NOMO-1 treated with DMSO at 0.1 percent for 48 hours (cell line): ENCODE results near the gene RFFL.
A peak's percentile ranks its signal among the peaks of the same experiment; 100 is the strongest.
"Not testable (repeated sequence)": the region's sequence is repeated elsewhere in the genome, so short reads cannot be mapped to it uniquely, and the experiment has no call there.

Source experiments
- DNase-seq: peaks from one replicate; lab custom pipeline; 2025; ENCODE audit not compliant: unreplicated experiment; lab: John Stamatoyannopoulos, UW

RFFL gene

DNA sequence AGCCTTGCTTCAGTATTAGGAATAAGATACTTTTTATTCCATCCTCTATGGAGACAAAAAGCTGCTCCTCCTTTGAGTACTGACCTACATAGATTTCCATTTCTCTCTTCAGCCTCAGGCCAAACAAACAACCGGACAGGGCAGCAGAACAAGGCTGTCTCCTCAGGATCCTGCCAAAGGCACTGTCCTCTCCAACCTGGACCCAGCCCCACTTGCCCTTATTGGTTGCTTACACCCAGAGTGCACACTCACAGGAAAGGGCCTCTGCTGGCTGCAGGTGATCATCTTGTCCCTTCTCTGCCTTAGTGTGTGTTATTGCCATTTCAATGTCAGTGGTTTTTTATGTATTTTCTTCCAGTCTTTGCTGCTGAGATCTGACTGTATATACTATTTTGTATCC lies 56.5 kb downstream of the RFFL start:
- DNase-seq, result no peak

- DNase-seq, result no peak
Observed at GRCh38 chr17:35006345-35006744, 57.2 kb downstream of the RFFL start.

DNA sequence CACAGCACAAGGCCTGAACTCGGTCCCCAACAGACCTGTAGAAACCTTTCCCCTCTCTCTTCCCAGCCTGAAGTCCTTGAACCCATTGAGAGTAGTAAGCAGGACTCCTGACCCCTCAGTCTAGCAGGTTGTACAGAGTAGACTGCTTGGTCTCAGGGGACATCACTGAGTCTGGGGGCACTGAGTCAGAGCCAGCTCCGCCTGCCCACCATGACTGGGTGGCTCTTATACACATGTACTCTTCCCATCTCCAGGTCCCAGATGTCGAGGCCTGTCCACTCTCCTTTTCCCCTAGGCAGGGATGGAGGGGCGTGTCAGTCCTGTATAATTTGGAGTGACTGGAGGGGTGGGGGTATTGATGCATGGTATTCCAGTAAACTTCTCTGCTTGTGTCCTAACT lies 59.7 kb downstream of the RFFL start:
- no peak for DNase-seq

DNA sequence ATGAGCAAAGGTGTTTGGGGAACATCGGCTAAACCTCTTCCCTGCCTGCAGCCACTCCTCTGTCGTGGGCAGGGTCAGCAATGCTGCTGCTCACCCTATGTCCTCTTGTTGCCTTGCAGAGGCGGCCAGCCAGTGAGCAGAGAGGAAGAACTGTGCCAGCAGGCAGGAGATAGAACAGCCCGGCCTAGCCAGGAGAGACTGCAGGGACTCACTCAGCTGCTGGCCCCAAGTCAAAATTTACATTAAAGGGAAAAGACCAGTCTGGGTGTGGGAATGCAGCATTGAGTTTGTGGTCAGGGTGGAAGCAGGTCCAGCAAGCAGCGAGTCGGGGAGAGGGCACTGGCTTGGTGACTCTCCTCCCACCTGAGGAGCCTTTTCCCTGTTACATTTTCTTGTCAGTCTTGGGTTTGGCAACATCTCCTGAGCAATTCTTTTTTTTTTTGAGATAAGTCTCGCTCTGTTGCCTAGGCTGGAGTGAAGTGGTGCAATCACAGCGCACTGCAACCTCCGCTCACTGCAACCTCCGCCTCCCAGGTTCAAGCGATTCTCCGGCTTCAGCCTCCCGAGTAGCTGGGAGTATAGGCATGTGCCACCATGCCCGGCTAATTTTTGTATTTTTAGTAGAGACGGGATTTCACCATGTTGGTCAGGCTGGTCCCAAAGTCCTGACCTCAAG lies 60.5 kb downstream of the RFFL start:
- no peak for DNase-seq

DNA sequence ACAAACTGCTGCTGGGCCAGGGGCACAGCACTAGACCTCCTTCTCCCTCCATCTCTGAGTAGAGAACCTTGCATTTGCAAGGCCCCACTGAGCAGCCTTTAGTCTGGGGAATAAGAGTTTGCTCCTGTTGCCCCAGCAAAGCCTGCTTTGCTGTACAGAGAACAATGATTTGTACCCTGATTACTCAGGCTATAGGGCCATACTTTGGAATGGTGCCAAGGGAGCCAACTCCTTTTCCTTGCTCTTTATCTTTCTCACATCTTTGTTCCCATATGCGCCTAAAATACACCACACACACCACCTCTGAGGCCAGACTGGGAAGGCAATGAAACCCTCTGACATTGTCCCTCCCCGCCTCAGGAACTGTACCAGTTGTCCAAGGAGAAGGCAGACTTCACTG lies 62.0 kb downstream of the RFFL start:
- no peak for DNase-seq

DNA sequence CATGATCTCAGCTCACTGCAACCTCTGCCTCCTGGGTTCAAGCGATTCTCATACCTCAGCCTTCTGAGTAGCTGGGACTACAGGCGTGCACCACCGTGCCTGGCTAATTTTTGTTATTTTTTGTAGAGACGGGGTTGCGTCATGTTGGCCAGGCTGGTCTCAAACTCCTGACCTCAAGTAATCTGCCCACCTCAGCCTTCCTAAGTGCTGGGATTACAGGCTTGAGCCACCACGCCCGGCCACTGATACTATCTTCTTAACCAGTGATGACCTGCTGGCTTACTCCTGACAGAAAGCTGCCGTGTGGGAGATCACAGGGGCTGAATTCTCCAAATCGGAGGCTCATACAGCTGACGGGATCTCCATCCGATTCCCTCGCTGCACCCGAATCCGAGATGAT lies 62.5 kb downstream of the RFFL start:
- DNase-seq, result not testable (repeated sequence)

- no peak for DNase-seq
Observed at GRCh38 chr17:34999456-34999855, 64.1 kb downstream of the RFFL start.

- peak; percentile 52 for DNase-seq
Observed at GRCh38 chr17:34998205-34998604, 65.3 kb downstream of the RFFL start.

- DNase-seq, result no peak
Observed at GRCh38 chr17:34997355-34997862, 66.1 kb downstream of the RFFL start.

- no peak for DNase-seq
Observed at GRCh38 chr17:34996422-34997285, 66.9 kb downstream of the RFFL start.

GRCh38 chr17:34993031-34993430 lies 70.5 kb downstream of the RFFL start:
- no peak for DNase-seq

GRCh38 chr17:34991606-34992005 lies 71.9 kb downstream of the RFFL start:
- no peak for DNase-seq

GRCh38 chr17:34990921-34991365 lies 72.6 kb downstream of the RFFL start:
- DNase-seq, result no peak

- no peak for DNase-seq
Observed at GRCh38 chr17:34989473-34989872, 74.0 kb downstream of the RFFL start.

- DNase-seq, result no peak
Observed at GRCh38 chr17:34988644-34989043, 74.9 kb downstream of the RFFL start.

- no peak for DNase-seq
Observed at GRCh38 chr17:34987232-34987631, 76.3 kb downstream of the RFFL start.

DNA sequence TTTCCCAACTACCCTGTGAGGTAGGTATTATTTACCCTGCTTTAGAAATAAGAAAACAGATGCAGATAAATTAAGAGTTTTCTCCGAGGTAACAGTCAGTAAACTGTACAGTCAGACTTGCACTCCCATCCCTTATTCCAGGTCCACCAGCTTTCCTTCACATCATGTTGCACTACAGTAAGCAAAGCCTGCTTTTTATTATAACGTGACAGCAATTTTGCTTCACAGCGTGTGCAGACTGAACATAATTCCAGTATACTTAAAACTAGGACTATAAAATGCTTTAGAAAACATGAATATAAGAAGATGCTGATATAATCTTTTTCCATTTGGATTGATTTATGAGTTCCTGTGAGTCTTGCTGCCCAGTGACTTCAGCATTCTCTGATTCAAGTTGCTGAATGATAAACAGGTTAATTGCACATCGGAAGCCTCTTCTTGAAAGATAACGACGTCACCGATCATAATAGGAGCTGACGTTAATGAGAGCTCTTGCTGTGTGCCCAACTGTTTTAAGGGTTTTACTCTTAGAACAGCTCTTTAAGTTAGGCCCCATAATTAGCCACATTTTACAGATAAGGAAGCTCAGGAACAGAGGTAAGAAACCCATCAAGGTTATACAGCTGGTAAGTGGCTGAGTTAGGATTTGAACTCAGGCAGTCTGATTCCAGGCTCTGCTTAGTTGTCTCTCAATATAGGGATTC lies 81.8 kb downstream of the RFFL start:
- DNase-seq, result peak; percentile 10

DNA sequence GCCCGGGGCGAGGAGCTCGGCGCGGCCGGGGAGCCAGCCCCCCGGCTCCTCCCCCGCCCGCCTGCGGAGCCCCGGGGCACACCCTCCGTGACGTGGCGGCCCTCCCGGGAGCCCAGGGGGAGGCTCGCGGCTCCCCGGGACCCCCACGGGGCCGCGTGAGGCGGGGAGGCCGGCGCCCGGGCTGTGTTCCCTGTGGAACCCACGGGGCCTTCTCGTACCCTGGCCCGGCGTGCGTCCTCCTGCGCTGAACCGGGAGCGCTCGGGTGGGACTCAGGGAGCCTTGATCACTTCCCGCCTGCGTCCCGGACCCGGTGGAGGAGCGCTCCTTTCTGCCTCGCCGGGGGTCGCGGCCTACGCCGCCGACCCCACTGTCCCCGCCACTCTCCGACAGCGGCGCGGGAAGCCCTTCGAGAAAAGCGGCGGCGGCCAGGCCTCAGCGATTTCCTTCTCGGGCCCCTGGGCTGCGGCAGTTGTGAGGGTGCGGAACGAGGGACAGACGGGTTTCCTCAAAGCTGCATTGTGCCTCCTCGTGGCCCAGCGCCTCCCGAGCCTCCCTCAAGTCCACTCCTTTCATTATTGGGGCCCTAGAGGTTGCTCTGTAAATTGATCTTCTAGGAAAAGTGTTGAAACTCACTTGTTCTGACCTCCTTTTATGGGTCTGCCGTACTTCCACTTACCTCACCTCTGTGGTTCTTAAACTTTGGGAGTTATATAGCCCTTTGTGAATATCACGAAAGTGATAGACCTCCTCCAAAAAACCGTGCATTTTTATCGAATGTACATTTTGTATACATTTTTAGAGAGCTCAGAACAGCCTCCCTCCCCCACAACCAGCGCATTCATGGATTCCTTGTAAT lies 82.6 kb downstream of the RFFL start:
- DNase-seq, result peak; percentile 92

GRCh38 chr17:34980353-34980680 lies 83.2 kb downstream of the RFFL start, which contains the start of gene LIG3:
Gene LIG3 (plus strand): TSS chr17:34980512. CDS start chr17:34983006, 2,494 bp downstream.
- DNase-seq, result peak; percentile 84

DNA sequence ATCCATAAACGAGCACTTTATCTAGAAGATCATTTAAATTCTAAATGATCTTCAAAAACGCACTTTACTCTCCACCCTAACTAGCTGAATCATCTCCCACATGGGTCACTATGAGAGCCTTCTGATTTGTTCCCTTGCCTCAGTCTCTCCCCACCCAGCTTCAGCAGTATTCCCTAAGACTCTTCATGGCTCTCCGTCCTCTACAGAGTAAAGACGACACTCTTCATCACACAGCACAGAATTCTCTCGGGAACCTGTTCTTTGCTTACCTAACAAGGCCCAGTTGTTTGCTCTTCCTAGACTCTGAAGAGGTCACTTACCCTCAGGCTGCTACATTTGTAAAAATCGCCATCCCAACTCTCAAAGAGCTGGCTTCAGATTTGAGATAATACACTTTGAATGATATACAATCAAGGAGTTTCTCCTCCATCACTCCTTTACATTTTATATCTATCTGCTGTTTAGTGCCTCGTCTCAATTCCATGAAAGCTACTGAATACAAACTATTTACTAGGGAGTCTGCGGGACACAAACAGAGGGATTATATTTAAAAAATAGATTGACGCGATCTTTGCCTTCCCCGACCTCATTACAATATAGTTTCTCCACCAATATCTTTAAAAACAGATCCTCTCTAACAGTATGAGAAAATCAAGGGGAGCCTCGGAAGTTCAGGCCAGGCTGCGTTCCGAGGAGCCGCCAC lies 83.7 kb downstream of the RFFL start:
- DNase-seq, result no peak
